ENCODE results near the gene PITX3.
"Not testable (repeated sequence)": the region's sequence is repeated elsewhere in the genome, so short reads cannot be mapped to it uniquely, and the experiment has no call there.

The PITX3 gene

GRCh38 chr10:102225646-102226541 is 15.4 kb downstream of the PITX3 start, which contains the start of gene ELOVL3:
Gene ELOVL3 (plus strand): TSS chr10:102226299. CDS start chr10:102226549, 250 bp downstream.
- DNase-seq: peak; percentile 82 to 87

- no peak for DNase-seq
These were observed 18.5 kb downstream of the PITX3 start for GRCh38 chr10:102222797-102223196.

GRCh38 chr10:102220612-102221011 is 20.7 kb downstream of the PITX3 start:
- DNase-seq: no peak

- no peak for DNase-seq
These were observed 21.9 kb downstream of the PITX3 start for GRCh38 chr10:102219370-102219769.

- not testable (repeated sequence) for DNase-seq
These were observed 27.7 kb downstream of the PITX3 start for GRCh38 chr10:102213599-102213998.

- DNase-seq: no peak
These were observed 29.6 kb downstream of the PITX3 start for GRCh38 chr10:102211615-102212299.

- no peak for DNase-seq
These were observed 32.8 kb downstream of the PITX3 start for GRCh38 chr10:102208311-102209035.

GRCh38 chr10:102202386-102202785 is 38.9 kb downstream of the PITX3 start:
- no peak for DNase-seq

- no peak for DNase-seq
These were observed 40.3 kb downstream of the PITX3 start for GRCh38 chr10:102200751-102201640.

GRCh38 chr10:102198027-102198426 is 43.3 kb downstream of the PITX3 start:
- no peak for DNase-seq

- no peak for DNase-seq
These were observed 44.4 kb downstream of the PITX3 start for GRCh38 chr10:102196893-102197292.

- DNase-seq: no peak
These were observed 45.9 kb downstream of the PITX3 start for GRCh38 chr10:102195296-102195870.

GRCh38 chr10:102191956-102192355 is 49.4 kb downstream of the PITX3 start:
- no peak for DNase-seq

- DNase-seq: not testable (repeated sequence)
These were observed 52.1 kb downstream of the PITX3 start for GRCh38 chr10:102188941-102189898.

GRCh38 chr10:102188298-102188940 is 52.9 kb downstream of the PITX3 start:
- DNase-seq: no peak

GRCh38 chr10:102185811-102186527 is 55.3 kb downstream of the PITX3 start:
- DNase-seq: no peak

- no peak for DNase-seq
These were observed 56.0 kb downstream of the PITX3 start for GRCh38 chr10:102185272-102185671.

- DNase-seq: no peak
These were observed 56.7 kb downstream of the PITX3 start for GRCh38 chr10:102184606-102185005.
